Mesenchymal stem cell (in vitro differentiated cells and primary cell): ENCODE data around the gene B3GAT1.

Experiments
- DNase-seq: peaks from one replicate; pipeline ENCODE4 v3.0.0-alpha.2; 2013
- H2AFZ ChIP-seq: one replicate; pipeline ENCODE4 v1.6.1; 2013; ENCODE audit warnings: low read depth, mild to moderate bottlenecking, control low read depth, inconsistent platforms, low read length, moderate library complexity
- H2AK5ac ChIP-seq: 2 replicates; pipeline ENCODE4 v1.6.1; 2013; ENCODE audit warnings: low read length, moderate library complexity, mild to moderate bottlenecking, inconsistent platforms; ENCODE audit not compliant: severe bottlenecking
- H2BK120ac ChIP-seq: one replicate; pipeline ENCODE4 v1.6.1; 2013; ENCODE audit warnings: low read depth, mild to moderate bottlenecking, inconsistent platforms, low read length, moderate library complexity
- H2BK12ac ChIP-seq, 2 experiments: one replicate each; pipeline ENCODE4 v1.6.1; 2013; ENCODE audit warnings: inconsistent platforms in 2 of 2, low read length in 2 of 2, mild to moderate bottlenecking in 2 of 2, moderate library complexity in 2 of 2, control low read depth in 1 of 2
- H2BK15ac ChIP-seq: one replicate; pipeline ENCODE4 v1.6.1; 2013; ENCODE audit warnings: mild to moderate bottlenecking, low read depth, inconsistent platforms; ENCODE audit not compliant: poor library complexity, severe bottlenecking
- H2BK5ac ChIP-seq: 2 replicates; pipeline ENCODE4 v1.6.1; 2013; ENCODE audit warnings: low read depth, mild to moderate bottlenecking, low read length, control low read depth, inconsistent platforms; ENCODE audit not compliant: poor library complexity, severe bottlenecking
- H3K14ac ChIP-seq, 2 experiments: one replicate each; pipeline ENCODE4 v1.6.1; 2013; ENCODE audit warnings: inconsistent platforms in 2 of 2, low read length in 2 of 2, control low read depth in 1 of 2, mild to moderate bottlenecking in 1 of 2, moderate library complexity in 1 of 2
- H3K18ac ChIP-seq, 2 experiments: one replicate each; pipeline ENCODE4 v1.6.1; 2013; ENCODE audit warnings: inconsistent platforms in 2 of 2, low read length in 2 of 2, control low read depth in 1 of 2, low read depth in 1 of 2, mild to moderate bottlenecking in 1 of 2
- H3K23ac ChIP-seq, 2 experiments: one replicate each; pipeline ENCODE4 v1.6.1; 2013; ENCODE audit warnings: inconsistent platforms in 2 of 2, low read length in 2 of 2, mild to moderate bottlenecking in 2 of 2, moderate library complexity in 2 of 2, control low read depth in 1 of 2
- H3K27ac ChIP-seq: 2 replicates; pipeline ENCODE4 v1.5.1; 2013; ENCODE audit warnings: mild to moderate bottlenecking, moderate library complexity, low read length, control low read depth, inconsistent platforms; ENCODE audit not compliant: poor library complexity, severe bottlenecking
- H3K27me3 ChIP-seq, 2 experiments: 2 replicates each; pipeline versions ENCODE4 v1.6.1 to v1.7.0; 2013; ENCODE audit warnings: low read length in 2 of 2, mild to moderate bottlenecking in 2 of 2, moderate library complexity in 2 of 2, control low read depth in 1 of 2, inconsistent platforms in 1 of 2; ENCODE audit not compliant: control insufficient read depth in 1 of 2, insufficient read depth in 1 of 2
- H3K36me3 ChIP-seq, 2 experiments: 2 replicates each; pipeline versions ENCODE4 v1.6.1 to v1.7.0; 2013; ENCODE audit warnings: low read length in 2 of 2, control low read depth in 1 of 2, inconsistent platforms in 1 of 2, low read depth in 1 of 2, mild to moderate bottlenecking in 1 of 2; ENCODE audit not compliant: insufficient read depth in 2 of 2, control insufficient read depth in 1 of 2
- H3K4ac ChIP-seq, 2 experiments: one replicate each; pipeline ENCODE4 v1.6.1; 2013; ENCODE audit warnings: inconsistent platforms in 2 of 2, low read length in 2 of 2, mild to moderate bottlenecking in 2 of 2, moderate library complexity in 2 of 2, control low read depth in 1 of 2, low read depth in 1 of 2
- H3K4me1 ChIP-seq: 2 replicates; pipeline ENCODE4 v1.6.1; 2013; ENCODE audit warnings: low read depth, low read length, control low read depth; ENCODE audit not compliant: control insufficient read depth, insufficient read depth
- H3K4me2 ChIP-seq: 2 replicates; pipeline ENCODE4 v1.6.1; 2013; ENCODE audit warnings: low read length, mild to moderate bottlenecking, inconsistent platforms; ENCODE audit not compliant: poor library complexity, severe bottlenecking
- H3K4me3 ChIP-seq, 2 experiments: 2 replicates each; pipeline versions ENCODE4 v1.5.1 to v1.7.0; 2013; ENCODE audit warnings: low read length in 2 of 2, mild to moderate bottlenecking in 2 of 2, control low read depth in 1 of 2, low read depth in 1 of 2; ENCODE audit not compliant: insufficient read depth in 1 of 2
- H3K79me1 ChIP-seq: replicated peaks from 2 replicates; pipeline ENCODE4 v1.6.1; 2013; ENCODE audit warnings: mild to moderate bottlenecking, control low read depth, low read length, inconsistent platforms; ENCODE audit not compliant: poor library complexity, severe bottlenecking
- H3K9ac ChIP-seq: 2 replicates; pipeline ENCODE4 v1.7.0; 2013; ENCODE audit warnings: mild to moderate bottlenecking, low read length, moderate library complexity
- H3K9me3 ChIP-seq: 2 replicates; pipeline ENCODE4 v1.7.0; 2013; ENCODE audit warnings: mild to moderate bottlenecking, low read length; ENCODE audit not compliant: control insufficient read depth
- H4K8ac ChIP-seq: one replicate; pipeline ENCODE4 v1.6.1; 2013; ENCODE audit warnings: inconsistent platforms, mild to moderate bottlenecking, low read length, moderate library complexity
- H4K91ac ChIP-seq: one replicate; pipeline ENCODE4 v1.6.1; 2013; ENCODE audit warnings: mild to moderate bottlenecking, low read length, inconsistent platforms
- WGBS: methylation state at CpG from one replicate; pipeline ENCODE4 v1.1.7; 2013; ENCODE audit warnings: mixed read lengths; 5-methylcytosine and 5-hydroxymethylcytosine counted together

The B3GAT1 gene

DNA sequence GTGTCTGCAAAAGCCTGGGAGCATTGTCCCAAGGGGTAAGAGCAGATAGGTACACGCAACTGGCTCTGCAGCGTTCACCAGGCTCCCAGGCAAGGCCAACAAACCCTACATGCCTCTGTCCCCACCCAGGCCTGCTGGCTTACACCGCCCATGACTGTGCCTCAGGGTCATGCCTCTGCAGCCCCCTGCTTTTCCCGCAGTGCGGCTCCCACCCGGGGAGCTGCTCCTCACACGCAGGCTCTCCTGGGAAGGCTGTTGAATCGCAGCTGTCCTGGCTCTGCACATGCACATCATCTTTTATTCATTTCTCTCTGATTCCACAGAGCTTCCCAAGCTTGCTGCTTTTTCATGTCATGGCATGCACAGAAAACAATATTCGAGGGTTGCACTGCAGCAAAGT lies 29.2 kb upstream of the B3GAT1 start:
- no peak overlapping the region for H2AFZ ChIP-seq
- no peak overlapping the region for H3K27ac ChIP-seq
- no peak overlapping the region for H2BK120ac ChIP-seq
- H3K36me3 ChIP-seq: no peaks in the 10 kb centered on the region
- H4K8ac ChIP-seq: no peak overlapping the region
- H3K14ac ChIP-seq: no peak overlapping the region
- no peak overlapping the region for H2BK15ac ChIP-seq
- no peak overlapping the region for H3K18ac ChIP-seq
- DNase-seq: no peak
- peaks cover 6% of the 10 kb centered on the region for H3K9me3 ChIP-seq
- H3K4me1 ChIP-seq: peaks cover 2% of the 10 kb centered on the region
- no peak overlapping the region for H3K4ac ChIP-seq
- H3K79me1 ChIP-seq: no peaks in the 10 kb centered on the region
- H3K23ac ChIP-seq: no peak overlapping the region
- H2BK12ac ChIP-seq: no peak overlapping the region
- no peak overlapping the region for H2AK5ac ChIP-seq
- H3K9ac ChIP-seq: no peak overlapping the region
- H2BK5ac ChIP-seq: no peak overlapping the region
- no peaks in the 10 kb centered on the region for H3K27me3 ChIP-seq
- no peak overlapping the region for H3K4me3 ChIP-seq
- 78% methylated on average over 8 of the region's 9 CpGs for WGBS
- no peak overlapping the region for H4K91ac ChIP-seq
- H3K4me2 ChIP-seq: no peak overlapping the region

DNA sequence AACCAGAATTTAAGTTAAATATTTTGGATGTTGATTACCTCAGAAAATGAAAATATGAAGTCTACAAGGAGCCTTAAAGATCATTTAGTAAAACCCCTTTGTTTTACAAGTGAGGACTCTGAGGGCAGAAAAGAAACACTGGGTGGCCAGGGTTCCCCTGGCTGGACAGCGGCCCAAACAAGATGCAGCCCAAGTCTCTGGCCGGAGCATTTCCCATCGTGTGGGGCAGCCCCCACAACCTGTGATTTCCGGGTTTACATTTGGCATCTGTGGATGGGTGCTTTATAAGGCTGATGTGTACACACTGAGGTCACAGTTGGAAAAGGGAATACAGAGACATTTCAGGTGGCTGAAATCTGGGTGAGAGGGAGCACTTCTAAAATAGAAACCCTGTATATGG lies 28.8 kb upstream of the B3GAT1 start:
- Histone ChIP-seq H3K4me2 (no peak overlapping the region), H3K79me1 (no peaks in the 10 kb centered on the region), H3K9ac (no peak overlapping the region), H3K36me3 (no peaks in the 10 kb centered on the region), H2BK15ac (no peak overlapping the region), H3K23ac (no peak overlapping the region), H3K14ac (no peak overlapping the region), H3K27me3 (no peaks in the 10 kb centered on the region), H2AFZ (no peak overlapping the region), H3K18ac (no peak overlapping the region), H2AK5ac (no peak overlapping the region), H3K9me3 (peaks cover 5% of the 10 kb centered on the region), H4K8ac (no peak overlapping the region), H4K91ac (no peak overlapping the region), H2BK5ac (no peak overlapping the region), H2BK12ac (no peak overlapping the region), H2BK120ac (no peak overlapping the region), H3K4me3 (no peak overlapping the region), H3K27ac (no peak overlapping the region), H3K4ac (no peak overlapping the region), H3K4me1 (peaks cover 2% of the 10 kb centered on the region)
- 83% methylated on average over 4 of the region's 4 CpGs for WGBS
- no peak for DNase-seq

DNA sequence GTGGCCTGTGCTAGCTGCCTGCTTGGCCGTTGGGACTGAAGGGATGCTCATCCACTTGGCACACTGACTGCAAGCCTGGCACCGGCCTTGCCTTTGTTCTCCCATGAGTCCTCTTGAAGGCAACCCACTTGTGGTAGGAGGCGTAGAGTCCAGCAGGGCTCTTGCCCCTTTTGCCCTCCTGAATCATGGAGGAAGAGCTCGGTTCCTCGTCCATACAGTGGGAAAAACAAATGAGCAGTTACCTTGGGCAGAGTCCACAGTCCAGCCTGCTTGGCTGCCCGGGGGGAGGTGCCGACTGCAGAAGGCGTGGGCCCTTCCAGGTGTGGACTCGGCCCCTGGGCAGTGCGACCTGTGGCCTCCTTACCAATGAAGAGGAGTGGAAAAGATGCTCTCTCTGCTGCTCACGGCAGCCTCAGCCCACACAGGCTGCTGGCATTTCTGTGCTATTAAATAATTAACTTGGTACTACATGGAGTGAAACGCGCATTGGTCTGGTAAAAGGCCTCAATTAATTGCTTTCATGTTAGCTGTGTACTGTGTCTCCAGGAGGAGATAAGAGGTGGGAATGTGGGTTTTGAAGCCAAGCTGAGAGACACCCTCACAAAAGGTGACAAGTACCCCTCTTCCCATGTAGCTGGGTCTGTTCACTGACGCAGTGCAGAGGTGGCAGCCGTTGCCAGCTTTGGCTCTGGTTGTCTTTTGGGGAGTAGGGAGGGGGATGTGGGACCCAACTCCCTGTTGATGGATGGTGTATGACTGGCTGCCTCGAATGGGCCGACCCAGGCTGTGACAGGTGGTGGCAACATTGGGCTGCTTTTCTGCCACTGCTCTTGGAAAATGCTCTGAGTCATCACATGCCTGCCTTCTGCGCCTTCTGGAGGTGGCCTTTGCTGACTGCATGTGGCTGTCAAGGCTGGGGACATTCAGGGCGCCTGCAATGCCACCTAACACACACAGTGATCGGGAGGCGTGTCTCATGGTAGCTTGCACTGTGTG lies 26.8 kb upstream of the B3GAT1 start:
- peaks cover 2% of the 10 kb centered on the region for H3K4me1 ChIP-seq
- no peaks in the 10 kb centered on the region for H3K9me3 ChIP-seq
- 69% methylated on average over 21 of the region's 21 CpGs for WGBS
- no peak overlapping the region for H3K23ac ChIP-seq
- H3K27me3 ChIP-seq: no peaks in the 10 kb centered on the region
- H3K4me3 ChIP-seq: no peak overlapping the region
- no peak overlapping the region for H3K9ac ChIP-seq
- H2BK12ac ChIP-seq: no peak overlapping the region
- no peak overlapping the region for H4K8ac ChIP-seq
- H4K91ac ChIP-seq: no peak overlapping the region
- no peak overlapping the region for H3K4me2 ChIP-seq
- no peak overlapping the region for H3K27ac ChIP-seq
- H3K18ac ChIP-seq: no peak overlapping the region
- H3K36me3 ChIP-seq: no peaks in the 10 kb centered on the region
- no peak overlapping the region for H3K14ac ChIP-seq
- H2BK15ac ChIP-seq: no peak overlapping the region
- no peak overlapping the region for H3K4ac ChIP-seq
- DNase-seq: no peak
- H2BK120ac ChIP-seq: no peak overlapping the region
- H2BK5ac ChIP-seq: no peak overlapping the region
- no peak overlapping the region for H2AK5ac ChIP-seq
- no peak overlapping the region for H2AFZ ChIP-seq
- no peaks in the 10 kb centered on the region for H3K79me1 ChIP-seq

DNA sequence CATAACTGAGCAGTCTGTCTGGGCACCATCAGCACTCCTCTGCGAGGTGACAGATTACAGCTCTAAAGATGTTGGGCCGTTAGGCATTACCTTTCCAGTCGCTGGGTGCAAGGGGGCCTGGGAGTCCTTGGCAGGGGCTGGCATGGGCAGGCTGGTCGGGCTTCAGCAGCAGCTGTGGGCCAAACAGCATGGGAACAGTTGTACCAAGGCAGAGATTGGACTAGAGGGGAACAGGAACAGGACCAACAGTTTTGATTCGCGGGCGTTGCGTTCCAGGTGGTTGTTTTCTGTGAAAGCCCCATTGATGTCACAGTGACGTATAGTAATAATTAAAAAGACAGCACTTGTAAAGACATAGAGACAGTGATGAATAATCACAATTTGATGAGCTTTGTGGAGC lies 25.8 kb upstream of the B3GAT1 start:
- Histone ChIP-seq H3K23ac (no peak overlapping the region), H3K4me2 (no peak overlapping the region), H3K4me3 (no peak overlapping the region), H3K27ac (no peak overlapping the region), H3K14ac (no peak overlapping the region), H2BK12ac (no peak overlapping the region), H2BK5ac (no peak overlapping the region), H3K18ac (no peak overlapping the region), H3K27me3 (no peaks in the 10 kb centered on the region), H3K4ac (no peak overlapping the region), H3K9ac (no peak overlapping the region), H4K8ac (no peak overlapping the region), H2AK5ac (no peak overlapping the region), H3K4me1 (peaks cover 2% of the 10 kb centered on the region), H3K79me1 (no peaks in the 10 kb centered on the region), H2AFZ (no peak overlapping the region), H3K36me3 (no peaks in the 10 kb centered on the region), H3K9me3 (no peaks in the 10 kb centered on the region), H2BK15ac (no peak overlapping the region), H2BK120ac (no peak overlapping the region), H4K91ac (no peak overlapping the region)
- no peak for DNase-seq
- 76% methylated on average over 8 of the region's 9 CpGs for WGBS
